Germinal center (tissue), 1 donor: ENCODE results near the gene RTN3.
"Not testable (repeated sequence)": the region's sequence is repeated elsewhere in the genome, so short reads cannot be mapped to it uniquely, and the experiment has no call there.

Experiments used
- DNase-seq: peaks from one replicate; pipeline ENCODE4 v3.0.0; 2012; ENCODE audit warnings: mixed read lengths, low spot score

The RTN3 gene

DNA sequence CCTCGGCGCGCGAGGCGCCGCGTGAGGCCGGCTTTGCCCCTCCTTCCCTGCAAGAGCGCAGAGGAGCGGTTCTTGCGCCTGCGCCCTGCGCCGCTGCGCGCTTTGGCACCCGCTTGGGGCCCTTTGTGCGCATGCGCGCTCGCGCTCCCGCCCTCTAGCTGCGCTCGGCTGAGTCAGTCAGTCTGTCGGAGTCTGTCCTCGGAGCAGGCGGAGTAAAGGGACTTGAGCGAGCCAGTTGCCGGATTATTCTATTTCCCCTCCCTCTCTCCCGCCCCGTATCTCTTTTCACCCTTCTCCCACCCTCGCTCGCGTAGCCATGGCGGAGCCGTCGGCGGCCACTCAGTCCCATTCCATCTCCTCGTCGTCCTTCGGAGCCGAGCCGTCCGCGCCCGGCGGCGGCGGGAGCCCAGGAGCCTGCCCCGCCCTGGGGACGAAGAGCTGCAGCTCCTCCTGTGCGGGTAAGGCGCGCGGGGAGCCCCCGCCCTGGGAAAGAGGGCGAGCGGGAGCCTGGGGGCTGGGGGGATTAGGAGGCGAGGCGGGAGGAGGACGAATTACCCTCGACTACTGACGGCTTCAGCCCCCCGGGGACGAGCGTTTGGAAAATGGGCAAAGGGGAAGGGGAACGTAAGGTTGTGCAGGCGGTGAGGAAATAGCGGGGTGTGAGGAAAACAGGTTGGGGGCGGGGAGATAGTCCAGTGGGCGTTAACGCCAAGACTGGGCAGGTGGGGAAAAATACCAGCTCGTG lies at the start of gene RTN3:
Gene RTN3, plus strand, starts transcription at position 180 of the 745 bp plus-strand sequence. Its CDS starts 137 bp downstream, at position 317.
- DNase-seq, result peak; percentile 99

GRCh38 chr11:63635762-63636465 lies 45.4 kb upstream of the RTN3 start:
- peak; percentile 75 for DNase-seq

GRCh38 chr11:63638436-63638835 lies 42.9 kb upstream of the RTN3 start:
- not testable (repeated sequence) for DNase-seq

- no peak for DNase-seq
Observed at GRCh38 chr11:63639199-63639832, 42.0 kb upstream of the RTN3 start.

- no peak for DNase-seq
Observed at GRCh38 chr11:63641727-63642126, 39.6 kb upstream of the RTN3 start.

DNA sequence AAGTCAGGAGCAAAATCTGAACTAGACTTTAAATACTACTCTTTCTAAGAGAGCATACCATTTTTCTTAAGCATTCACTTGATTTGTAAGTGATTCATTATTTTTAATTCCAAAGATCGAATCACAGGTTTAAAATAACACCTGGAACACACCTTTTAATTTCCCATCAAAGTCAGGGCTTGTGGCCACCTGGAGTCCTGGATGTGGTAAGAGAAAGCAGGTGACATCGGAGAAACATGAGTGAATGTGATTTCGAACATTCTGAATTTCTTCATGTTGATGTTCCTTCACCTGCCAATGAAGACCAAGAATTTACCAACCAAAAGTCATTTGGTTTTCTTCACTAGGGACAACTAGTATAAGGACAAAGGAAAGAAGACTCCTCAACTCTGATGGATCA lies 38.1 kb upstream of the RTN3 start:
- DNase-seq, result no peak

- no peak for DNase-seq
Observed at GRCh38 chr11:63652671-63653070, 28.6 kb upstream of the RTN3 start.

DNA sequence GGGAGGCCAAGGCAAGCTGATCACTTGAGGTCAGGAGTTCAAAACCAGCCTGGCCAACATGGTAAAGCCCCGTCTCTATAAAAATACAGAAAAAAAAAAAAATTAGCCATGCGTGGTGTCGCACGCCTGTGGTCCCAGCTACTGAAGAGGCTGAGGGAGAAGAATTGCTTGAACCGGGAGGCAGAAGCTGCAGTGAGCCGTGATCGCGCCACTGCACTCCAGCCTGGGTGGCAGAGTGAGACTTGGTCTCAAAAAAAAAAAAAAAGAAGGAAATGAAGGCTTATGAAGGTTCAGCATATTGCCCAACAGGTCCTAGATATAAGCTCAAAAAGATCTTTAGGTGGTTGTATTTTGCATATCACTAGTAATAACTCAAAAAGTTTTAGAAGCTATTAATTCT lies 20.3 kb upstream of the RTN3 start:
- DNase-seq, result no peak

DNA sequence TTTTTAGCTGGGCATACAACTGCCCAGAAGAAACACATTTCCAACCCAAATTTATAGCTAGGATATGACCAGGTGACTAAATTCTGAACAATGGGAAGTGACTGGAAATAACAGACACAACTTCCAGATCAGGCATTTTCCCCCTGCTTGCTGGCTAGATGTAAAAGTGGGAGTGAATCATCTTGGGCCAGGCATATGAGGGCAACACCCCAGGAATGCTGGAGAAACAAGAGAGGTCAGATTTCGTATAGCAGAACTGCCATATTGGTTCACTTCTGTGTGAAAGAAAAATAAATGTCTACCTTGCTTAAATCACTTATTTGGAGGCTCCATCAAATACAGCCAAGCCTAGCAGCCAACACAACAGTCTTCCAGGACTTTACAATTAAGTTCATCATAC lies 17.5 kb upstream of the RTN3 start:
- DNase-seq, result no peak

GRCh38 chr11:63666874-63667273 lies 14.4 kb upstream of the RTN3 start:
- DNase-seq, result no peak

- no peak for DNase-seq
Observed at GRCh38 chr11:63667995-63668795, 13.1 kb upstream of the RTN3 start.

GRCh38 chr11:63670096-63670432 lies 11.2 kb upstream of the RTN3 start:
- DNase-seq, result no peak

- DNase-seq, result peak; percentile 56
Observed at GRCh38 chr11:63670433-63671321, 10.6 kb upstream of the RTN3 start.

- peak; percentile 96 for DNase-seq
Observed at GRCh38 chr11:63671322-63672155, 9.8 kb upstream of the RTN3 start, which contains the start of gene ATL3. Gene ATL3, minus strand, starts transcription at chr11:63671376. Its CDS starts 41 bp downstream, at chr11:63671335.

GRCh38 chr11:63672156-63672463 lies 9.2 kb upstream of the RTN3 start:
- DNase-seq, result no peak

- DNase-seq, result no peak
Observed at GRCh38 chr11:63672936-63673539, 8.3 kb upstream of the RTN3 start.

DNA sequence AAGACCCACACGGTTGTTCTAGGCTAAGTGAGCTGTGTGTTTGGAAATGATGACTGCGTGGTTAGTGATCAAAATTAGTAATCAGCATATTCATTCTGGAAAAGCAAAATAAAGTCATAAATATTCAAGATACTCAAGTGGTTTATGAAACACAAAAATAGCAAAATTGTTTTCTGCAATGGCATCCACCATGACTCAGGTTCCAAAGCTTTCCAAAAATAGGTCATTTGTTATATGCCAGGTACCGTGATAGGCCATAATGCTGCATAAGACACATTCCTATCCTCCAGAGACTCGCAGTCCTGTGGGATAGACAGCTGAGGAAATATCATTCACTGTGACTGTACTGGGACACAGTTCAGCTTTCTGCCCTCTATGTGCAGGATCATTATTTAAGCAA lies 7.7 kb upstream of the RTN3 start:
- DNase-seq, result no peak

GRCh38 chr11:63680834-63681320 lies 423 bp upstream of the RTN3 start:
- DNase-seq, result peak; percentile 14

- no peak for DNase-seq
Observed at GRCh38 chr11:63682066-63683021, 1.0 kb downstream of the RTN3 start.
